GM19193 (cell line): Measurements from ENCODE around the gene PAK3.

Experiments used
- POLR2A ChIP-seq: IDR thresholded peaks from 4 replicates; pipeline ENCODE4 v1.6.1; 2011; ENCODE audit not compliant: insufficient read depth, insufficient read length; ENCODE audit errors: extremely low read depth

Gene PAK3

DNA sequence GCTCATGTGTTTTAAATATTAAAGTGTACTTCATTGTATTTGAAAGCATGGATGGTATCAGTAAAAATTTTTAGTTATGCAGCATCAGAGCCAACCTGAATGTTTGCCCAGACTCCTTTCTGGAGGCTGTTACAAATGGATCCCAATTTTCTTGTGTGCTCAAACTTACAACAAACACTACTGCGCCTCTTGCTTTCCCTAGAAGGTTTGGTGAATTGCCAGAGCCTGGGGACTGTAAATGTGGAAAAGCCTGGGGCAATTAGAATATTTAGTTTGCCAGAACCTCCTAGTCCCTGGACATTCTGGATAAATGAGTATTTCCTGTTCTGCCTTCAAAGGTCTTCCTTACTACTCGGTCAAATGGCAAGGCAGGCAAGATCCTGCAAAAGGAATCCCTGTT, 169.5 kb downstream of the PAK3 start:
- TF ChIP-seq POLR2A = no peak

GRCh38 chrX:111268506-111268905, 172.5 kb downstream of the PAK3 start:
- TF ChIP-seq POLR2A = no peak

DNA sequence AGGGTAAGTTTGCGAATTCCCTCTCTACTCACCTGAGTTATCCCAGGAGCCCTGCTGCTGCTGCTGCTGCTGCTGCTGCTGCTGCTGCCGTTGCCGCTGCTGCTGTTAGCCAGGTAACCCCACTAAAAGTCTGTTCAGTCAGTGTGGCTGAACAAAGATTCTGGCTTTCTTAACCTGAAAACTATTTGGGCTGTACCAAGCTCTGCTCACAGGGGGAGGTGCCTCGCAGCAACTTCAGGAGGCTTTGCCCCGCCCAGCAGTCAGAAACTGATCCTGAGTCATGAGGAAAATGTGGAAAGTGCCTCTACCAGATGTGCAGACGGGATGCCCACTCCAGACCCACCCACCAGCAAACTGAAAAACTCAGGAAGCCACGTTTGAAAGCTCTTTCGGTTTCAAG, 174.3 kb downstream of the PAK3 start, which contains the start of gene CAPN6:
TSS of gene CAPN6 (minus strand) at position 145 of the 400 bp plus-strand sequence. CDS start 6,547 bp downstream, outside the sequence.
- TF ChIP-seq POLR2A = no peak
